K562 (cell line): Measurements from ENCODE around the gene RNPEPL1. TPM values are rescaled to one million over a fixed set of nuclear protein-coding genes. Genes with fewer than 3 reads are reported as not detected.

Experiments
- ATF3 ChIP-seq, 2 experiments: fragments of 450-650 bp in 1 of 2; sonication (generic) in 1 of 2; formaldehyde crosslinking in 1 of 2; IDR thresholded peaks in 1 of 2; conservative IDR thresholded peaks in 1 of 2; 2 replicates each; pipeline versions ENCODE4 v1.6.1 to v1.8.1; 2016 to 2023; ENCODE audit warnings: mild to moderate bottlenecking in 2 of 2, moderate library complexity in 2 of 2, inconsistent platforms in 1 of 2, missing genetic modification reagents in 1 of 2
- E2F6 ChIP-seq, 2 experiments: IDR thresholded peaks; 2 replicates each; pipeline ENCODE4 v1.6.1; 2011; ENCODE audit warnings: borderline replicate concordance in 1 of 2, control low read depth in 1 of 2, low read depth in 1 of 2, low read length in 1 of 2, mild to moderate bottlenecking in 1 of 2, mixed read lengths in 1 of 2, moderate library complexity in 1 of 2; ENCODE audit not compliant: insufficient read depth in 1 of 2, insufficient read length in 1 of 2, poor library complexity in 1 of 2, severe bottlenecking in 1 of 2; ENCODE audit errors: extremely low read depth in 1 of 2
- ETV5 ChIP-seq: sonication (generic); formaldehyde crosslinking; IDR thresholded peaks from 2 replicates; pipeline ENCODE4 v1.4.0; 2020; ENCODE audit warnings: low read depth, mild to moderate bottlenecking, missing genetic modification reagents
- GABPB2 ChIP-seq: fragments of 250-450 bp; sonication (Bioruptor Pico); conservative IDR thresholded peaks from 2 replicates; pipeline ENCODE4 v1.5.1; 2021; ENCODE audit warnings: mild to moderate bottlenecking
- HMGN3 ChIP-seq: IDR thresholded peaks from 2 replicates; pipeline ENCODE4 v1.6.1; 2011; ENCODE audit warnings: borderline replicate concordance, low read depth, mild to moderate bottlenecking, mixed read lengths, low read length; ENCODE audit not compliant: insufficient read length; ENCODE audit errors: extremely low read depth
- KDM1A ChIP-seq, 2 experiments: fragments of 450-650 bp; IDR thresholded peaks; 2 replicates each; pipeline ENCODE4 v1.6.1; 2016; ENCODE audit warnings: mild to moderate bottlenecking in 2 of 2
- KLF1 ChIP-seq: fragments of 450-650 bp; IDR thresholded peaks from 2 replicates; pipeline ENCODE4 v1.6.1; 2016; ENCODE audit warnings: missing genetic modification characterization, missing compliant biosample characterization
- MYC ChIP-seq, 2 experiments: fragments of 250-450 bp in 1 of 2; sonication (Bioruptor Pico) in 1 of 2; IDR thresholded peaks; 2 replicates each; pipeline versions ENCODE4 v1.5.1 to v1.6.1; 2012 to 2021; ENCODE audit warnings: low read depth in 2 of 2, borderline replicate concordance in 1 of 2, improper control_type of control experiment in 1 of 2, low read length in 1 of 2, mild to moderate bottlenecking in 1 of 2, moderate library complexity in 1 of 2
- NR2C2 ChIP-seq, 2 experiments: fragments of 200-800 bp in 1 of 2; sonication (Bioruptor generic) in 1 of 2; sonication (generic) in 1 of 2; formaldehyde crosslinking in 1 of 2; IDR thresholded peaks; 2 replicates each; pipeline versions ENCODE4 v1.6.1 to v1.8.0; 2016 to 2022; ENCODE audit warnings: mild to moderate bottlenecking in 1 of 2, missing compliant biosample characterization in 1 of 2, missing genetic modification characterization in 1 of 2, missing genetic modification reagents in 1 of 2
- PHF8 ChIP-seq: fragments of 200-600 bp; sonication (generic); IDR thresholded peaks from 2 replicates; pipeline ENCODE4 v1.6.1; 2012; ENCODE audit warnings: mixed run types, mild to moderate bottlenecking, inconsistent platforms, low read length, moderate library complexity, borderline replicate concordance
- POLR2B ChIP-seq: fragments of 450-650 bp; IDR thresholded peaks from 2 replicates; pipeline ENCODE4 v1.6.1; 2018; ENCODE audit warnings: low read depth; ENCODE audit not compliant: partially characterized antibody
- SMARCE1 ChIP-seq: fragments of 450-650 bp; IDR thresholded peaks from 2 replicates; pipeline ENCODE4 v1.7.1; 2016; ENCODE audit warnings: mild to moderate bottlenecking
- TCF7 ChIP-seq: sonication (generic); IDR thresholded peaks from 2 replicates; pipeline ENCODE4 v1.6.1; 2016; ENCODE audit warnings: antibody characterized with exemption, borderline replicate concordance
- YY1 ChIP-seq, 3 experiments: IDR thresholded peaks; 2 replicates each; pipeline ENCODE4 v1.6.1; 2011; ENCODE audit warnings: low read length in 2 of 3, mild to moderate bottlenecking in 2 of 3, moderate library complexity in 2 of 3, borderline replicate concordance in 1 of 3, control low read depth in 1 of 3, low read depth in 1 of 3; ENCODE audit not compliant: insufficient read depth in 3 of 3, insufficient replicate concordance in 2 of 3, control insufficient read depth in 1 of 3, insufficient read length in 1 of 3; ENCODE audit errors: extremely low read depth in 1 of 3
- ZFP36 ChIP-seq: fragments of 150-350 bp; IDR thresholded peaks from 2 replicates; pipeline ENCODE4 v1.6.1; 2018; ENCODE audit warnings: low read length, low read depth; ENCODE audit not compliant: partially characterized antibody
- ZNF12 ChIP-seq: sonication (generic); formaldehyde crosslinking; IDR thresholded peaks from 2 replicates; pipeline ENCODE4 v1.4.0; 2020; ENCODE audit warnings: mild to moderate bottlenecking, missing genetic modification reagents
- ZNF134 ChIP-seq: fragments of 250-450 bp; sonication (Bioruptor Pico); conservative IDR thresholded peaks from 2 replicates; pipeline ENCODE4 v1.4.0; 2020
- ZNF445 ChIP-seq: fragments of 250-450 bp; sonication (Bioruptor Pico); IDR thresholded peaks from 2 replicates; pipeline ENCODE4 v1.4.0; 2020; ENCODE audit warnings: low read depth, mild to moderate bottlenecking, moderate library complexity
- polyA plus RNA-seq, 8 experiments: library from polyadenylated mRNA; depleted of rRNA in 4 of 8; stranded (reverse) in 5 of 8; unstranded in 3 of 8; fragments of >200 nt; fragmentation: Nextera tagmentation in 2 of 8; fragmentation: Illumina TruSeq in 1 of 8; extraction: Ambion mirVana in 2 of 8; extraction: Trizol in 1 of 8; gene quantifications; 2 replicates each; pipeline versions ENCODE4 v1.2.1 to v1.2.3, GENCODE V29; 2011 to 2014; ENCODE audit warnings: inconsistent platforms in 1 of 8, missing spikeins in 1 of 8
- total RNA-seq, 7 experiments: library from RNA; depleted of rRNA in 6 of 7; stranded (reverse); fragments of >200 nt in 6 of 7; fragmentation: Illumina TruSeq in 2 of 7; extraction: Trizol in 2 of 7; gene quantifications; 2 replicates each; pipeline versions ENCODE4 v1.2.1 to v1.2.3, GENCODE V29; 2011 to 2021; ENCODE audit warnings: low replicate concordance in 1 of 7
- TF ChIP-seq, protein P1 (sequence below): sonication (generic); formaldehyde crosslinking; IDR thresholded peaks from 2 replicates; pipeline ENCODE4 v1.9.0; 2022; ENCODE audit warnings: mild to moderate bottlenecking, missing genetic modification reagents
- TF ChIP-seq, protein P2 (sequence below): fragments of 200-800 bp; sonication (Bioruptor generic); IDR thresholded peaks from 2 replicates; pipeline ENCODE4 v1.6.1; 2017; ENCODE audit warnings: missing genetic modification characterization, missing compliant biosample characterization

Gene RNPEPL1
- total and polyA plus RNA-seq, 9 of the 15 experiments (the other 6 are each of a cell fraction or from before 2014, with no cell fraction given): 0.07 to 38.7 (median 5.6) TPM

- peak in 1 of 2 experiments; percentile 16 for TF ChIP-seq E2F6 (IDR thresholded peaks at IDR 0.05; ENCODE audit: borderline replicate concordance in 1 of 2, extremely low read depth in 1 of 2, insufficient read depth in 1 of 2, insufficient read length in 1 of 2, low read depth in 1 of 2, low read length in 1 of 2, poor library complexity in 1 of 2, severe bottlenecking in 1 of 2)
- 0 out of 2 replicates have a peak, but pooled peaks have one; percentile 55 for TF ChIP-seq TCF7
- peak; percentile 61 for TF ChIP-seq POLR2B
- TF ChIP-seq SMARCE1: peak; percentile 92
- TF ChIP-seq KDM1A (IDR thresholded peaks at IDR 0.05): peak; percentile 83 to 88
- TF ChIP-seq, protein P1, sequence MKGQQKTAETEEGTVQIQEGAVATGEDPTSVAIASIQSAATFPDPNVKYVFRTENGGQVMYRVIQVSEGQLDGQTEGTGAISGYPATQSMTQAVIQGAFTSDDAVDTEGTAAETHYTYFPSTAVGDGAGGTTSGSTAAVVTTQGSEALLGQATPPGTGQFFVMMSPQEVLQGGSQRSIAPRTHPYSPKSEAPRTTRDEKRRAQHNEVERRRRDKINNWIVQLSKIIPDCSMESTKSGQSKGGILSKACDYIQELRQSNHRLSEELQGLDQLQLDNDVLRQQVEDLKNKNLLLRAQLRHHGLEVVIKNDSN (CRISPR knock-in tag): no peak
- TF ChIP-seq, protein P2, sequence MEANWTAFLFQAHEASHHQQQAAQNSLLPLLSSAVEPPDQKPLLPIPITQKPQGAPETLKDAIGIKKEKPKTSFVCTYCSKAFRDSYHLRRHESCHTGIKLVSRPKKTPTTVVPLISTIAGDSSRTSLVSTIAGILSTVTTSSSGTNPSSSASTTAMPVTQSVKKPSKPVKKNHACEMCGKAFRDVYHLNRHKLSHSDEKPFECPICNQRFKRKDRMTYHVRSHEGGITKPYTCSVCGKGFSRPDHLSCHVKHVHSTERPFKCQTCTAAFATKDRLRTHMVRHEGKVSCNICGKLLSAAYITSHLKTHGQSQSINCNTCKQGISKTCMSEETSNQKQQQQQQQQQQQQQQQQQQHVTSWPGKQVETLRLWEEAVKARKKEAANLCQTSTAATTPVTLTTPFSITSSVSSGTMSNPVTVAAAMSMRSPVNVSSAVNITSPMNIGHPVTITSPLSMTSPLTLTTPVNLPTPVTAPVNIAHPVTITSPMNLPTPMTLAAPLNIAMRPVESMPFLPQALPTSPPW (CRISPR knock-in tag): peak; percentile 84
- TF ChIP-seq HMGN3: peak; percentile 93
- TF ChIP-seq MYC (IDR thresholded peaks at IDR 0.05; ENCODE audit: low read depth, low read length): peak; percentile 65
- peak; percentile 58; the same call in 1 of the 2 replicates for TF ChIP-seq MYC (CRISPR knock-in tag; IDR thresholded peaks at IDR 0.05; ENCODE audit: borderline replicate concordance, low read depth)
- no peak for TF ChIP-seq GABPB2
- TF ChIP-seq NR2C2 (CRISPR knock-in tag; IDR thresholded peaks at IDR 0.05): no peak
- peak; percentile 88 for TF ChIP-seq NR2C2 (tag; IDR thresholded peaks at IDR 0.05)
- TF ChIP-seq PHF8: peak; percentile 45; the same call in 1 of the 2 replicates
- peak; percentile 96 for TF ChIP-seq ATF3 (IDR thresholded peaks at IDR 0.05)
- TF ChIP-seq ATF3 (CRISPR knock-in tag; conservative IDR thresholded peaks at IDR 0.05): peak; percentile 94
- TF ChIP-seq YY1 (IDR thresholded peaks at IDR 0.05; ENCODE audit: borderline replicate concordance in 1 of 3, control insufficient read depth in 1 of 3, extremely low read depth in 1 of 3, insufficient read depth in 3 of 3, insufficient read length in 1 of 3, insufficient replicate concordance in 2 of 3, low read depth in 1 of 3, low read length in 2 of 3): peak in 1 of 3 experiments; percentile 22
- TF ChIP-seq ZNF134 (CRISPR knock-in tag): no peak
- TF ChIP-seq KLF1: no peak
- peak; percentile 46 for TF ChIP-seq ZFP36
- TF ChIP-seq ZNF12 (CRISPR knock-in tag): no peak
- TF ChIP-seq ZNF445 (CRISPR knock-in tag): no peak
- TF ChIP-seq ETV5 (CRISPR knock-in tag): no peak
These were observed 2.7 kb upstream of the RNPEPL1 start (continued) for GRCh38 chr2:240565333-240566202.
